Measurements from ENCODE around the gene TRIM14. TPM values are rescaled to one million over a fixed set of nuclear protein-coding genes. Genes with fewer than 3 reads are reported as not detected.

TRIM14 gene
- total and polyA plus RNA-seq, 2 of the 13 experiments (the other 11 are each of a cell fraction or from before 2014, with no cell fraction given), result 9.2 to 13.0 TPM

DNA sequence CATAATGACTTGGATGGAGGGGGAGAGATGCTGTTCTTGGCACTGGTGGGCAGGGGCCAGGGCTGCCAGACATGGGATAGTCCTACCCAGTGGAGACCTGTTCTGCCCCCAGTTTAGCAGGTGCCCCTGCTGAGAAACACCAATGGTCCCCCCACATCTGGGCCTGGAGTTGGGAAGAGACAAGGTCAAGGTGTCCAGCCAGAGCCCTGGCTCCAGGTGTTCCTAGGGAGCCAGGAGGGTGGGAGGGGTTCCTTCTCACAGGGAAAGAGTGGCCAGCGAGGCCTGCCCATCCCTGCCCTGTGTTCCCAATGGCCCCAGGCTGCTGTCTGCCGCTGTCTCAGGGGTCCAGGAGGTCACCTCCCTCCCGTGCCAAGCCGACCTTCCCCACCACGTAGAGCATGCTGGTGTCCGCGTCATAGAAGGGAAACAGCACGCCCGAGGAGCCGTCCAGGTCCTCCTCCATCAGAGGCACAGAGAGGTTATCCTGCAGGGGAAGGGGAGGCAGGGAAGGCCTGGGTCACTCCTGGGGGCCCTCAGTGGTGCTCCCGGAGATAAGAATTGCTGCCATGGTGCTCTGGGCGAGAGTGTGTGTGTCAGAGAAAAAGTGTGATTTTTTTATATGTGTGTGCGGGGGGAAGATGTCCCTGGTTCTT, 11.7 kb upstream of the TRIM14 start (continued):
- TF ChIP-seq, protein P1, sequence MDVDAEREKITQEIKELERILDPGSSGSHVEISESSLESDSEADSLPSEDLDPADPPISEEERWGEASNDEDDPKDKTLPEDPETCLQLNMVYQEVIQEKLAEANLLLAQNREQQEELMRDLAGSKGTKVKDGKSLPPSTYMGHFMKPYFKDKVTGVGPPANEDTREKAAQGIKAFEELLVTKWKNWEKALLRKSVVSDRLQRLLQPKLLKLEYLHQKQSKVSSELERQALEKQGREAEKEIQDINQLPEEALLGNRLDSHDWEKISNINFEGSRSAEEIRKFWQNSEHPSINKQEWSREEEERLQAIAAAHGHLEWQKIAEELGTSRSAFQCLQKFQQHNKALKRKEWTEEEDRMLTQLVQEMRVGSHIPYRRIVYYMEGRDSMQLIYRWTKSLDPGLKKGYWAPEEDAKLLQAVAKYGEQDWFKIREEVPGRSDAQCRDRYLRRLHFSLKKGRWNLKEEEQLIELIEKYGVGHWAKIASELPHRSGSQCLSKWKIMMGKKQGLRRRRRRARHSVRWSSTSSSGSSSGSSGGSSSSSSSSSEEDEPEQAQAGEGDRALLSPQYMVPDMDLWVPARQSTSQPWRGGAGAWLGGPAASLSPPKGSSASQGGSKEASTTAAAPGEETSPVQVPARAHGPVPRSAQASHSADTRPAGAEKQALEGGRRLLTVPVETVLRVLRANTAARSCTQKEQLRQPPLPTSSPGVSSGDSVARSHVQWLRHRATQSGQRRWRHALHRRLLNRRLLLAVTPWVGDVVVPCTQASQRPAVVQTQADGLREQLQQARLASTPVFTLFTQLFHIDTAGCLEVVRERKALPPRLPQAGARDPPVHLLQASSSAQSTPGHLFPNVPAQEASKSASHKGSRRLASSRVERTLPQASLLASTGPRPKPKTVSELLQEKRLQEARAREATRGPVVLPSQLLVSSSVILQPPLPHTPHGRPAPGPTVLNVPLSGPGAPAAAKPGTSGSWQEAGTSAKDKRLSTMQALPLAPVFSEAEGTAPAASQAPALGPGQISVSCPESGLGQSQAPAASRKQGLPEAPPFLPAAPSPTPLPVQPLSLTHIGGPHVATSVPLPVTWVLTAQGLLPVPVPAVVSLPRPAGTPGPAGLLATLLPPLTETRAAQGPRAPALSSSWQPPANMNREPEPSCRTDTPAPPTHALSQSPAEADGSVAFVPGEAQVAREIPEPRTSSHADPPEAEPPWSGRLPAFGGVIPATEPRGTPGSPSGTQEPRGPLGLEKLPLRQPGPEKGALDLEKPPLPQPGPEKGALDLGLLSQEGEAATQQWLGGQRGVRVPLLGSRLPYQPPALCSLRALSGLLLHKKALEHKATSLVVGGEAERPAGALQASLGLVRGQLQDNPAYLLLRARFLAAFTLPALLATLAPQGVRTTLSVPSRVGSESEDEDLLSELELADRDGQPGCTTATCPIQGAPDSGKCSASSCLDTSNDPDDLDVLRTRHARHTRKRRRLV (CRISPR knock-in tag; IDR thresholded peaks at IDR 0.05), result no peak
- no peak for TF ChIP-seq STAT5B (CRISPR knock-in tag; IDR thresholded peaks at IDR 0.05)
- TF ChIP-seq NCOA2 (CRISPR knock-in tag; IDR thresholded peaks at IDR 0.05), result no peak
- no peak for TF ChIP-seq MED1 (CRISPR knock-in tag; IDR thresholded peaks at IDR 0.05)
- no peak for TF ChIP-seq DPF2 (CRISPR knock-in tag; IDR thresholded peaks at IDR 0.05; ENCODE audit: borderline replicate concordance, low read depth)
- TF ChIP-seq, protein P2, sequence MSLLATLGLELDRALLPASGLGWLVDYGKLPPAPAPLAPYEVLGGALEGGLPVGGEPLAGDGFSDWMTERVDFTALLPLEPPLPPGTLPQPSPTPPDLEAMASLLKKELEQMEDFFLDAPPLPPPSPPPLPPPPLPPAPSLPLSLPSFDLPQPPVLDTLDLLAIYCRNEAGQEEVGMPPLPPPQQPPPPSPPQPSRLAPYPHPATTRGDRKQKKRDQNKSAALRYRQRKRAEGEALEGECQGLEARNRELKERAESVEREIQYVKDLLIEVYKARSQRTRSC (CRISPR knock-in tag; IDR thresholded peaks at IDR 0.05; ENCODE audit: low read depth), result no peak
- no peak for TF ChIP-seq FOXA3 (CRISPR knock-in tag; IDR thresholded peaks at IDR 0.05)
- TF ChIP-seq, protein P3, sequence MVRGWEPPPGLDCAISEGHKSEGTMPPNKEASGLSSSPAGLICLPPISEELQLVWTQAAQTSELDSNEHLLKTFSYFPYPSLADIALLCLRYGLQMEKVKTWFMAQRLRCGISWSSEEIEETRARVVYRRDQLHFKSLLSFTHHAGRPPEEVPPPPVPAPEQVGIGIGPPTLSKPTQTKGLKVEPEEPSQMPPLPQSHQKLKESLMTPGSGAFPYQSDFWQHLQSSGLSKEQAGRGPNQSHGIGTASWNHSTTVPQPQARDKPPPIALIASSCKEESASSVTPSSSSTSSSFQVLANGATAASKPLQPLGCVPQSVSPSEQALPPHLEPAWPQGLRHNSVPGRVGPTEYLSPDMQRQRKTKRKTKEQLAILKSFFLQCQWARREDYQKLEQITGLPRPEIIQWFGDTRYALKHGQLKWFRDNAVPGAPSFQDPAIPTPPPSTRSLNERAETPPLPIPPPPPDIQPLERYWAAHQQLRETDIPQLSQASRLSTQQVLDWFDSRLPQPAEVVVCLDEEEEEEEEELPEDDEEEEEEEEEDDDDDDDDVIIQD (CRISPR knock-in tag; IDR thresholded peaks at IDR 0.05; ENCODE audit: low read depth), result no peak
- TF ChIP-seq PHF21A (CRISPR knock-in tag; IDR thresholded peaks at IDR 0.05), result no peak
- TF ChIP-seq, protein P4, sequence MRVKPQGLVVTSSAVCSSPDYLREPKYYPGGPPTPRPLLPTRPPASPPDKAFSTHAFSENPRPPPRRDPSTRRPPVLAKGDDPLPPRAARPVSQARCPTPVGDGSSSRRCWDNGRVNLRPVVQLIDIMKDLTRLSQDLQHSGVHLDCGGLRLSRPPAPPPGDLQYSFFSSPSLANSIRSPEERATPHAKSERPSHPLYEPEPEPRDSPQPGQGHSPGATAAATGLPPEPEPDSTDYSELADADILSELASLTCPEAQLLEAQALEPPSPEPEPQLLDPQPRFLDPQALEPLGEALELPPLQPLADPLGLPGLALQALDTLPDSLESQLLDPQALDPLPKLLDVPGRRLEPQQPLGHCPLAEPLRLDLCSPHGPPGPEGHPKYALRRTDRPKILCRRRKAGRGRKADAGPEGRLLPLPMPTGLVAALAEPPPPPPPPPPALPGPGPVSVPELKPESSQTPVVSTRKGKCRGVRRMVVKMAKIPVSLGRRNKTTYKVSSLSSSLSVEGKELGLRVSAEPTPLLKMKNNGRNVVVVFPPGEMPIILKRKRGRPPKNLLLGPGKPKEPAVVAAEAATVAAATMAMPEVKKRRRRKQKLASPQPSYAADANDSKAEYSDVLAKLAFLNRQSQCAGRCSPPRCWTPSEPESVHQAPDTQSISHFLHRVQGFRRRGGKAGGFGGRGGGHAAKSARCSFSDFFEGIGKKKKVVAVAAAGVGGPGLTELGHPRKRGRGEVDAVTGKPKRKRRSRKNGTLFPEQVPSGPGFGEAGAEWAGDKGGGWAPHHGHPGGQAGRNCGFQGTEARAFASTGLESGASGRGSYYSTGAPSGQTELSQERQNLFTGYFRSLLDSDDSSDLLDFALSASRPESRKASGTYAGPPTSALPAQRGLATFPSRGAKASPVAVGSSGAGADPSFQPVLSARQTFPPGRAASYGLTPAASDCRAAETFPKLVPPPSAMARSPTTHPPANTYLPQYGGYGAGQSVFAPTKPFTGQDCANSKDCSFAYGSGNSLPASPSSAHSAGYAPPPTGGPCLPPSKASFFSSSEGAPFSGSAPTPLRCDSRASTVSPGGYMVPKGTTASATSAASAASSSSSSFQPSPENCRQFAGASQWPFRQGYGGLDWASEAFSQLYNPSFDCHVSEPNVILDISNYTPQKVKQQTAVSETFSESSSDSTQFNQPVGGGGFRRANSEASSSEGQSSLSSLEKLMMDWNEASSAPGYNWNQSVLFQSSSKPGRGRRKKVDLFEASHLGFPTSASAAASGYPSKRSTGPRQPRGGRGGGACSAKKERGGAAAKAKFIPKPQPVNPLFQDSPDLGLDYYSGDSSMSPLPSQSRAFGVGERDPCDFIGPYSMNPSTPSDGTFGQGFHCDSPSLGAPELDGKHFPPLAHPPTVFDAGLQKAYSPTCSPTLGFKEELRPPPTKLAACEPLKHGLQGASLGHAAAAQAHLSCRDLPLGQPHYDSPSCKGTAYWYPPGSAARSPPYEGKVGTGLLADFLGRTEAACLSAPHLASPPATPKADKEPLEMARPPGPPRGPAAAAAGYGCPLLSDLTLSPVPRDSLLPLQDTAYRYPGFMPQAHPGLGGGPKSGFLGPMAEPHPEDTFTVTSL (CRISPR knock-in tag; IDR thresholded peaks at IDR 0.05; ENCODE audit: borderline replicate concordance), result no peak
- TF ChIP-seq HCFC1 (IDR thresholded peaks at IDR 0.05; ENCODE audit: low read depth, low read length), result no peak

Data from HepG2 (cell line).